Left ventricle myocardium superior (tissue), 1 donor: Measurements from ENCODE around the gene FKBP5. TPM values are rescaled to one million over a fixed set of nuclear protein-coding genes. Genes with fewer than 3 reads are reported as not detected.
A peak's percentile ranks its signal among the peaks of the same experiment; 100 is the strongest.

Experiments used
- ATAC-seq: fragments of 200-7000 bp; cut with Tn5 transposase; one replicate; pipeline ENCODE4 v1.9.1; 2020; ENCODE audit warnings: mild to moderate bottlenecking, moderate library complexity
- DNase-seq: peaks from one replicate; pipeline ENCODE4 v3.0.0-alpha.2; 2020
- intact Hi-C: fragments of 100-400 bp; cut with micrococcal nuclease; formaldehyde crosslinking; loops from one replicate; pipeline ENCODE4 v1.11.0; 2022
- total RNA-seq: library from RNA; stranded (reverse); fragmentation: NEBNext Ultra II Directional; extraction: Animal tissue kit (Norgen Biotek cat#: 25700); gene quantifications from one replicate; pipeline ENCODE4 v1.2.1, GENCODE V29; 2021
- donor health status: DM: no; HTN: yes; CAD: no; lungs with severe emphysema.

The FKBP5 gene
- total RNA-seq, 1 donor from 2014 or later = 82.8 TPM

- intact Hi-C loops = no loop called here
- DNase-seq (no peak), ATAC-seq (no peak)
Observed at GRCh38 chr6:35637911-35638310, 50.8 kb downstream of the FKBP5 start.

GRCh38 chr6:35635601-35636597 lies 52.8 kb downstream of the FKBP5 start:
- DNase-seq (no peak), ATAC-seq (no peak)

GRCh38 chr6:35634316-35634715 lies 54.4 kb downstream of the FKBP5 start:
- DNase-seq (peak; percentile 56), ATAC-seq (peak; percentile 80)
- intact Hi-C loops = no loop called here

More at GRCh38 chr6:35635601-35636597, 52.8 kb downstream of the FKBP5 start:
- intact Hi-C loops = no loop called here

- ATAC-seq = no peak
- intact Hi-C loops = no loop called here
Observed at GRCh38 chr6:35633579-35634089, 55.1 kb downstream of the FKBP5 start.

GRCh38 chr6:35629876-35630378 lies 58.8 kb downstream of the FKBP5 start:
- no peak for ATAC-seq
- no peak for DNase-seq
- intact Hi-C loops = no loop called here

More at GRCh38 chr6:35633579-35634089, 55.1 kb downstream of the FKBP5 start:
- DNase-seq = no peak

GRCh38 chr6:35626401-35626800 lies 62.3 kb downstream of the FKBP5 start:
- ATAC-seq = no peak
- intact Hi-C loops = no loop called here
- no peak for DNase-seq

- intact Hi-C loops = no loop called here
- DNase-seq (no peak), ATAC-seq (peak; percentile 26)
Observed at GRCh38 chr6:35624341-35625070, 64.2 kb downstream of the FKBP5 start.

- ATAC-seq (no peak), DNase-seq (no peak)
- intact Hi-C loops = no loop called here
Observed at GRCh38 chr6:35622283-35622682, 66.4 kb downstream of the FKBP5 start.

- intact Hi-C loops = no loop called here
- DNase-seq (no peak), ATAC-seq (no peak)
Observed at GRCh38 chr6:35620706-35621105, 68.0 kb downstream of the FKBP5 start.

GRCh38 chr6:35613762-35614161 lies 75.0 kb downstream of the FKBP5 start:
- intact Hi-C loops = no loop called here
- no peak for DNase-seq
- no peak for ATAC-seq

- ATAC-seq = peak; percentile 32
Observed at GRCh38 chr6:35611240-35611639, 77.5 kb downstream of the FKBP5 start.

GRCh38 chr6:35610830-35611229 lies 77.9 kb downstream of the FKBP5 start:
- intact Hi-C loops = no loop called here

More at GRCh38 chr6:35611240-35611639, 77.5 kb downstream of the FKBP5 start:
- intact Hi-C loops = no loop called here
- no peak for DNase-seq

GRCh38 chr6:35609588-35609987 lies 79.1 kb downstream of the FKBP5 start:
- intact Hi-C loops = no loop called here
- no peak for DNase-seq
- ATAC-seq = no peak

More at GRCh38 chr6:35610830-35611229, 77.9 kb downstream of the FKBP5 start:
- no peak for DNase-seq
- peak; percentile 68 for ATAC-seq

- intact Hi-C loops = no loop called here
- DNase-seq = no peak
- no peak for ATAC-seq
Observed at GRCh38 chr6:35607517-35608233, 81.0 kb downstream of the FKBP5 start.

GRCh38 chr6:35605600-35605999 lies 83.1 kb downstream of the FKBP5 start:
- ATAC-seq = no peak

GRCh38 chr6:35603326-35604202 lies 85.2 kb downstream of the FKBP5 start:
- DNase-seq (no peak), ATAC-seq (no peak)
- intact Hi-C loops = loop anchor here (5.0 kb wide), 1 partner anchor 124 kb away; no protein-coding TSS in a partner anchor

More at GRCh38 chr6:35605600-35605999, 83.1 kb downstream of the FKBP5 start:
- intact Hi-C loops = no loop called here
- no peak for DNase-seq

GRCh38 chr6:35602133-35602946 lies 86.4 kb downstream of the FKBP5 start:
- ATAC-seq (peak; percentile 83), DNase-seq (no peak)
- intact Hi-C loops = loop anchor here (5.0 kb wide), 1 partner anchor 125 kb away; no protein-coding TSS in a partner anchor
